Keratinocyte (primary cell): ENCODE measurements around the gene NUDC.

ENCODE experiments used
- EZH2 ChIP-seq: IDR thresholded peaks from one replicate; pipeline ENCODE4 v1.6.1; 2012; ENCODE audit warnings: inconsistent platforms, mild to moderate bottlenecking, low read length, moderate library complexity
- TF ChIP-seq, protein P1 (sequence below), 3 experiments: IDR thresholded peaks in 1 of 3; conservative IDR thresholded peaks in 1 of 3; optimal IDR thresholded peaks in 1 of 3; 2 replicates in 2 of 3; 3 replicates in 1 of 3; pipeline versions ENCODE3 to v1.5.1; 2011; ENCODE audit warnings: low read length in 3 of 3, mild to moderate bottlenecking in 3 of 3, moderate library complexity in 2 of 3, control low read depth in 1 of 3, inconsistent platforms in 1 of 3; ENCODE audit not compliant: insufficient read depth in 2 of 3; ENCODE audit errors: extremely low read depth in 1 of 3

DNA sequence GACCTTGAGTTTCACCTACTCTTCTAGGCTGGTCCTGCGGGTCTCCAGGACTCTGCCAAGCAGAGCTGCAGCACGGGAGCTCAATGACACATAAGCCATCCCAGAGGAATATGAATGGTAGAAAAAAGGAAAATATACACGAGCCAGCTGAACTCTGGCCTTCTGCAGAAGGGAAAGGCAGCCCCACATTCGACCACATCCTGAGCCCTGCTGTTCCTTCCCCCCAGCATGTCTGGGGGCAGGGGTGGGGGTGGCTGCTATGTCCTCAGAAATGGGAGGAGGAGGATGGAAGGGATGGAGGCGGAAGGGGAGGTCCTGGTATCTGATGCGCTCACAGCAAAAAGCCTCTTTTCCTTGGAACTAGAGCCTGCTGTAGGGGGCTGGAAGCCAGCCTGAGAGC lies 50.8 kb downstream of the NUDC start:
- TF ChIP-seq, protein P1, sequence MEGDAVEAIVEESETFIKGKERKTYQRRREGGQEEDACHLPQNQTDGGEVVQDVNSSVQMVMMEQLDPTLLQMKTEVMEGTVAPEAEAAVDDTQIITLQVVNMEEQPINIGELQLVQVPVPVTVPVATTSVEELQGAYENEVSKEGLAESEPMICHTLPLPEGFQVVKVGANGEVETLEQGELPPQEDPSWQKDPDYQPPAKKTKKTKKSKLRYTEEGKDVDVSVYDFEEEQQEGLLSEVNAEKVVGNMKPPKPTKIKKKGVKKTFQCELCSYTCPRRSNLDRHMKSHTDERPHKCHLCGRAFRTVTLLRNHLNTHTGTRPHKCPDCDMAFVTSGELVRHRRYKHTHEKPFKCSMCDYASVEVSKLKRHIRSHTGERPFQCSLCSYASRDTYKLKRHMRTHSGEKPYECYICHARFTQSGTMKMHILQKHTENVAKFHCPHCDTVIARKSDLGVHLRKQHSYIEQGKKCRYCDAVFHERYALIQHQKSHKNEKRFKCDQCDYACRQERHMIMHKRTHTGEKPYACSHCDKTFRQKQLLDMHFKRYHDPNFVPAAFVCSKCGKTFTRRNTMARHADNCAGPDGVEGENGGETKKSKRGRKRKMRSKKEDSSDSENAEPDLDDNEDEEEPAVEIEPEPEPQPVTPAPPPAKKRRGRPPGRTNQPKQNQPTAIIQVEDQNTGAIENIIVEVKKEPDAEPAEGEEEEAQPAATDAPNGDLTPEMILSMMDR (optimal IDR thresholded peaks at IDR 0.05 in 1 of 3, IDR thresholded peaks at IDR 0.05 in 1 of 3, conservative IDR thresholded peaks at IDR 0.05 in 1 of 3; ENCODE audit: extremely low read depth in 1 of 3, insufficient read depth in 2 of 3, low read length in 3 of 3) = no peak
- no peak for TF ChIP-seq EZH2
